ENCODE measurements around the gene TMEM117. TPM values are rescaled to one million over a fixed set of nuclear protein-coding genes. Genes with fewer than 3 reads are reported as not detected.

Gene TMEM117
- total and polyA plus RNA-seq, 2 experiments from 2014 or later: 18.0 to 21.0 TPM

DNA sequence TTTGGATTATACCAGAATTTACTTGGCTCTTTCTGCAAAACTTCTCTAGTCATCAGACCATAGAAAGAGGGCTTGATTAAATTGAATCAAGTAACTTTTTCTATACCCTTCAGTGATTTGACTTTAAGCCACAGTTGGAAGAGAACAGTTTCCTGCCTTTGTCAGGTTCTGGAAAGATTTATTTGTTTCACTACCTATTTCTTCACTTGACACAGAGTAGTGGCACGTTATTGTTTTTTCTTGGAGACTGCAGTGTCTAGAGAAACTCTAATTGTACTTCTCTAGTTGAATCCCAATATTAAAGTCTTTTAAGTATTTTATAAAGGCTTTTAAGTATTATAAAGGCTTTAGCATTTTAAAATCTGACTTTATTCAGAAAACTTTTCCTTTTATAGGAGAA is 138.1 kb downstream of the TMEM117 start:
- Histone ChIP-seq H3K36me3 (no peaks in the 10 kb centered on the region), H3K9me3 (ENCODE audit: low read depth) (no peaks in the 10 kb centered on the region), H3K27me3 (no peaks in the 10 kb centered on the region), H3K4me3 (no peak overlapping the region), H3K4me1 (ENCODE audit: low read depth) (peaks cover 6% of the 10 kb centered on the region), H3K27ac (no peak overlapping the region)
- no peak for DNase-seq (ENCODE audit: low read depth in 1 of 2, low spot score in 1 of 2)
- TF ChIP-seq, protein P1, sequence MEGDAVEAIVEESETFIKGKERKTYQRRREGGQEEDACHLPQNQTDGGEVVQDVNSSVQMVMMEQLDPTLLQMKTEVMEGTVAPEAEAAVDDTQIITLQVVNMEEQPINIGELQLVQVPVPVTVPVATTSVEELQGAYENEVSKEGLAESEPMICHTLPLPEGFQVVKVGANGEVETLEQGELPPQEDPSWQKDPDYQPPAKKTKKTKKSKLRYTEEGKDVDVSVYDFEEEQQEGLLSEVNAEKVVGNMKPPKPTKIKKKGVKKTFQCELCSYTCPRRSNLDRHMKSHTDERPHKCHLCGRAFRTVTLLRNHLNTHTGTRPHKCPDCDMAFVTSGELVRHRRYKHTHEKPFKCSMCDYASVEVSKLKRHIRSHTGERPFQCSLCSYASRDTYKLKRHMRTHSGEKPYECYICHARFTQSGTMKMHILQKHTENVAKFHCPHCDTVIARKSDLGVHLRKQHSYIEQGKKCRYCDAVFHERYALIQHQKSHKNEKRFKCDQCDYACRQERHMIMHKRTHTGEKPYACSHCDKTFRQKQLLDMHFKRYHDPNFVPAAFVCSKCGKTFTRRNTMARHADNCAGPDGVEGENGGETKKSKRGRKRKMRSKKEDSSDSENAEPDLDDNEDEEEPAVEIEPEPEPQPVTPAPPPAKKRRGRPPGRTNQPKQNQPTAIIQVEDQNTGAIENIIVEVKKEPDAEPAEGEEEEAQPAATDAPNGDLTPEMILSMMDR (IDR thresholded peaks at IDR 0.05; ENCODE audit: low read depth, low read length): no peak

- no peak for DNase-seq (ENCODE audit: low read depth in 1 of 2, low spot score in 1 of 2)
- H3K27me3 ChIP-seq: no peaks in the 10 kb centered on the region
- peaks cover 2% of the 10 kb centered on the region for H3K9me3 ChIP-seq (ENCODE audit: low read depth)
- no peak overlapping the region for H3K27ac ChIP-seq
- TF ChIP-seq, protein P1 (IDR thresholded peaks at IDR 0.05; ENCODE audit: low read depth, low read length): no peak
- H3K36me3 ChIP-seq: no peaks in the 10 kb centered on the region
- H3K4me1 ChIP-seq (ENCODE audit: low read depth): peaks cover 6% of the 10 kb centered on the region
- H3K4me3 ChIP-seq: no peak overlapping the region
Measured at GRCh38 chr12:43976027-43976426, 140.1 kb downstream of the TMEM117 start.

DNA sequence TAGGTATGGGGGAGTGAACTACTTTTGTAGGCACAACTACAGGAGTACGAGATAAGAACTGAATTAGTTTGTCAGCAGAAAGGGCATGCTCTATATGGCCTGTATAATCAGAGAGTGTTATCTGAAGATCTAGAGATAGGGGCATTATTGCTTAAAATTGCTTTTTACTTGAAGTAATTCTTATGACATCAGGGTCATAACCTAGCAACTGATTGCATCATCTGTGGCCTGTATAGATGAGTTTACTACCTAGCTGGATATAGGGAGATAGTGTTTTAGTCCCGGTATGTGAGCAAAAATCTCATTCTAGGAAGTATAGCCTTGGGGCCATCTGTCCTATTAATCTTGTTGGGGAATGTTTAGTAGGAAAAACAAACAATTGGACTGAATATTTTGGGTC is 142.7 kb downstream of the TMEM117 start:
- peaks cover 2% of the 10 kb centered on the region for H3K9me3 ChIP-seq (ENCODE audit: low read depth)
- H3K4me3 ChIP-seq: no peak overlapping the region
- H3K36me3 ChIP-seq: no peaks in the 10 kb centered on the region
- no peak for DNase-seq (ENCODE audit: low read depth in 1 of 2, low spot score in 1 of 2)
- TF ChIP-seq, protein P1 (IDR thresholded peaks at IDR 0.05; ENCODE audit: low read depth, low read length): no peak
- no peaks in the 10 kb centered on the region for H3K27me3 ChIP-seq
- H3K4me1 ChIP-seq (ENCODE audit: low read depth): no peaks in the 10 kb centered on the region
- no peak overlapping the region for H3K27ac ChIP-seq

GRCh38 chr12:43979450-43979849 is 143.6 kb downstream of the TMEM117 start:
- H3K4me1 ChIP-seq (ENCODE audit: low read depth): no peaks in the 10 kb centered on the region
- no peak for DNase-seq (ENCODE audit: low read depth in 1 of 2, low spot score in 1 of 2)
- no peaks in the 10 kb centered on the region for H3K27me3 ChIP-seq
- H3K4me3 ChIP-seq: no peak overlapping the region
- H3K9me3 ChIP-seq (ENCODE audit: low read depth): peaks cover 2% of the 10 kb centered on the region
- no peak overlapping the region for H3K27ac ChIP-seq
- H3K36me3 ChIP-seq: no peaks in the 10 kb centered on the region
- TF ChIP-seq, protein P1 (IDR thresholded peaks at IDR 0.05; ENCODE audit: low read depth, low read length): no peak

DNA sequence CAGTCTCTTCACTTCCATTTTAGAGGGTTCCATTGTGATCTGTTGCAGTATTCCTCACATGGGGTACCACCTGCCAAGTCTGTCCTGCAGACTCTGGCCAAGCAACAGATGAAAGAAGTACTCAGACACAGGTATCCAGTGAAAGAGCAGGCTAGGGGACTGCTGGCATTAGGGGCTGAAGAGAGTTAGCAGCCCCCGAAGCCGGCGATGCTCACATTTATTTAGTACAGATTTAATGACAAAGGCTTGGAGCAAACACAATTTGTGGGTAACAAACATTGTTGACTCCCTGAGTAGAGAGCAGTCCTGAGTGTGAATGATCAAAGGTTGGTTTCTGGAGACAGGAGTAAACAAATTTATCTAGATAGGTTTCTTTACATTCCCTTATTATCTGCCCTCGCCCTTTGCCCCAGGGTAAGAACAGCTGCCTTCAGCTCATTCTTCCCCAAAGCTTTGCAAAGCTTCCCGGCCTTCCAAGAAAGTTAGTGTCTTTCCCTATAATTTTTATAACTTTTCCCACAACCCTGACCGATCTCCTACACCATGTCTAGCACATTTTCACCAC is 144.8 kb downstream of the TMEM117 start:
- H3K4me1 ChIP-seq (ENCODE audit: low read depth): no peaks in the 10 kb centered on the region
- no peak overlapping the region for H3K27ac ChIP-seq
- DNase-seq (ENCODE audit: low read depth in 1 of 2, low spot score in 1 of 2): no peak
- TF ChIP-seq, protein P1 (IDR thresholded peaks at IDR 0.05; ENCODE audit: low read depth, low read length): no peak
- H3K4me3 ChIP-seq: no peak overlapping the region
- peaks cover 2% of the 10 kb centered on the region for H3K9me3 ChIP-seq (ENCODE audit: low read depth)
- H3K27me3 ChIP-seq: no peaks in the 10 kb centered on the region
- no peaks in the 10 kb centered on the region for H3K36me3 ChIP-seq

Measured in cardiac muscle cell (in vitro differentiated cells and primary cell).